ENCODE results near the gene ARSG.

Gene ARSG

DNA sequence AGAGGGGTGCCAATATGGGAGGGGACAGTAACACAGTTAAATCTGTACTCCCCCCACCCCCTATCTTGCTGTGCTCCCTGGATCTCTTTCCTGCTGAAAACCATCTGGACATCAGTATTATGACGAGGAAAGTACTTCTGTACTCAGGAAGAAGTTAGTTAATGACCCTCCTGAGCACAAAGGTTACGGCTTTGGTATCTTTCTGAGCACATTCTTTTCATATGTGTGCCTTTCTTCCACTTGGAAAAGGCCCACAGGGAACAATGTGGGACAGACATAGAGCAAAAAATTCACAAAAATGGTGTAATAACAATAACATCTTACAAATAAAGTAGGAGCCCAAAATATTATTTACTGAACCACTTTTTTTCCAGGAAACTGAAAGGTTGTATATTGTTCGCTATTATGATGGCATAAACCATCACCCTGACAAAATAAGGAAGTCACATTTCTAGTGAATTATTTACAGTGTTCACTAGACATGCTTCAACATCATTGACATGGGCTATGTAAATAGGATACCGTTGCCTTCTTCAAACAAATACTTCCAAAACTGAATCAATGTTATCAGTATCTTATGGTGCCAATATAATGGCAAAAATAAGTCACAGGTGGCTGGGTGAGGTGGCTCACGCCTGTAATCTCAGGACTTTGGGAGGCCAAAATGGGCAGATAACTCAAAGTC is 160.5 kb downstream of the ARSG start:
- DNase-seq (ENCODE audit: low read depth) = no peak

DNA sequence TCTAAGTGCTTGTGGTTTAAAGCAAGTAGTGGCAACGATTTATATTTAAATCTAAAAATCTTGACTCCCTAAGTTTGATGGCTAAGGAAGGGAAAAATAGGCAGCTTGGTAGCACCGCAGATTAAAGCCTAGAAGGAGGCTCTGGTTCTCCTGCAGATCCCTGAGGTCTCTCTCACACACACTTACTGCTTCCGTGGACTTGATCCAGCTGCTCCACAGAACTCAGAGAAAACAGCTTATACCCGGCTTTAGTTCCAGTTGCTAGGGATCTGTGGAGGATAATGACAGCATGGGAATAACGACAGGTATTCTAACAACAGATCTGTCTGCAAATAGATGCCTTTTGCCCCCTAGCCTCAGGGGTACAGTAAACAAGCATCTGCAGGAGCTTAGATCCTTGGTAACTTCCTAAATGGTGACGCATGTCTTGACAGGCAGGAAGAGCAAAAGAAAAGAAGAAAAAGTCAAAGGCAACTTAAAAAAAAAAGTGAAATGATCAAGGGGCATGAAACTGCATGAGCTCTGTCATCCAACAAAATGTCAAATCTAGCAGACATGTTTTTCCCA is 161.5 kb downstream of the ARSG start:
- no peak for DNase-seq (ENCODE audit: low read depth)

DNA sequence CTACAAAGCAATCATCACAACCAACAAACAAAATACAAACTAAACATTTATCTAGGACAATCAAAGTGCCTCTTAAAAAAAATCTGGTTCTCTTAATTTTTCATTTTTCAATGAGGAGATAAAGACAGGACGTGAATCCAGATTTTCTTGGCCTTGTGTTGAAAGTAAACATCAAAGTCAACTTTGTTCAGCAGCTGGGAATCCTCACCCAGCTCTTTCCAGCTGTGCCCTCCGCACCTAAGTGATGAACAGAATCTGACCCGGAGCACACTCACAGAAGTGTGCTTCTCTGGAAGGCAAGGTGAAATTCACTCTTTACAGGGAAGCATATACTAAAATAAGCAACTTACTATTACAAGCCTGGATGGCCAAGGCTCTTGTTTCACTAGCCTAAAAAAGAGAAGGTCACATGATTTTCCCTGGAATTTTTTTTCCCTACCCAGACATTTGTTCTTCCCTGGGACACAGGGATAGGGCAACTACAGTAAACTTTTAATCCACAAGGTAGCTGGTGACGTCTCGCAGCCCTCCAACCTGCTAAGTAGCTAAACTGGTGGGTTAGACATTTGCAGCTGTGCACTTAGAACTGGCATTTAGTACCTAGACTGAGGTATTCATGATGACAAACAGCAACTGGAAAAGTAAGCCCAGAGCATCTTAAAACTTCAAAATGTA is 162.8 kb downstream of the ARSG start:
- no peak for DNase-seq (ENCODE audit: low read depth)

- no peak for DNase-seq (ENCODE audit: low read depth)
Observed at GRCh38 chr17:68455901-68456338, 164.6 kb downstream of the ARSG start.

GRCh38 chr17:68456339-68457167 is 165.3 kb downstream of the ARSG start:
- DNase-seq (ENCODE audit: low read depth) = no peak

GRCh38 chr17:68457168-68457538 is 165.9 kb downstream of the ARSG start, which contains the start of gene WIPI1:
Gene WIPI1, minus strand, starts transcription at chr17:68457496. Its CDS starts 75 bp downstream, at chr17:68457421.
- DNase-seq (ENCODE audit: low read depth) = no peak

DNA sequence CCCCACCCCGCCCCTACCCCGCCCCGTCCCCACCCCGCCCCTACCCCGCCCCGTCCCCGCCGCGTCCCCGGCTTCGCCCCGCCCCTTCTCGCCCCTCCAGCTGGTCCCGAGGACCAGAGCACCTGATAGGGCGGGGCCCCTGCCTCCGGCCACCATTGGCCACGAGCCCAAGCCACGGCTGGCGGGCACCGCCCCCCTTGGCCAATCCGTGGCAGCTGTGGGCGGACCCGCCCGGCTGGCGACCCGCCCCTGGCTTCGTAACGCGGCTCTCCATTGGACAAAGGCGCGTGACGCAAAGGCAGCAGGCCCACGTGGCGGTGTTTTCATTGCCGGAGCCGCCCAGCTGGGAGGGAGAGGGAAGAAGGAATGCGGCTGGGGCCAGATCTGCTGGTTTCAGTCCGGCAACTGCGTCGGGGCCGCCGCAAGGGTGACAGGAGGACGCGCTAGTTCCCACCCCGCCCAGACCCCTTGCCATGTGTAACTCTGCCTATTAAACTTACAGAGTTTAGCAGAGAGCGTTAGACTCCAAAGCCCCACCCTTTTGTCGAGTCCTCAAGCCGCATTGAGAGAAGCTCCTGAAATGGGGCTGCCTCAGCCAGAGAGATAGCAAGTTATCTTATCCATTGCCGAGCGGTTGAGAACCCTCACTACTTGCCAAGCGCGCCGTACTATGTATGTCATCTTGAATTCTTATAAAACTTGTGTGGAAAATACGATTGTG is 166.4 kb downstream of the ARSG start:
- peak; percentile 96 for DNase-seq (ENCODE audit: low read depth)

- DNase-seq (ENCODE audit: low read depth) = no peak
Observed at GRCh38 chr17:68458260-68459036, 167.2 kb downstream of the ARSG start.

GRCh38 chr17:68459037-68459639 is 167.8 kb downstream of the ARSG start:
- no peak for DNase-seq (ENCODE audit: low read depth)

GRCh38 chr17:68460146-68460545 is 168.9 kb downstream of the ARSG start:
- no peak for DNase-seq (ENCODE audit: low read depth)

DNA sequence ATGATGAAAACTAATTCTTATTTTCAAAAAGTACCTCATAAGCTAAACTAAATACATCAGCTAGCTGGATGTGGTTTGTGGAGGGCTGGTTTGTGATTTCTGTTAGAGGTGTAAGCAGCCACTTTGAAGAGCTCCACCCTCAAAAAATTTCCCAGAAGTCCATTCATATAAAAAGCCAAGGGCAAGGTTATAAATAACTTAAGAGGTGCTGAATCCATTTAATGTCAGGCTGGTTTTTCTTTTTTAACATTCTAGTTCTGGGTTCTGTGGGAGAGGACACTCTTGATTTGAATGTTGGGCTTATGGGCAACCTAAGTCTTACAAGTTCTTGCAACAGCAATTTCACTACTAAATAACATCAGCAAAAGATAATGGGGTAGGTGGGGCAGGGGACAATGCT is 169.4 kb downstream of the ARSG start:
- DNase-seq (ENCODE audit: low read depth) = no peak

GRCh38 chr17:68461122-68461539 is 169.8 kb downstream of the ARSG start:
- no peak for DNase-seq (ENCODE audit: low read depth)

- DNase-seq (ENCODE audit: low read depth) = no peak
Observed at GRCh38 chr17:68461589-68461988, 170.3 kb downstream of the ARSG start.

DNA sequence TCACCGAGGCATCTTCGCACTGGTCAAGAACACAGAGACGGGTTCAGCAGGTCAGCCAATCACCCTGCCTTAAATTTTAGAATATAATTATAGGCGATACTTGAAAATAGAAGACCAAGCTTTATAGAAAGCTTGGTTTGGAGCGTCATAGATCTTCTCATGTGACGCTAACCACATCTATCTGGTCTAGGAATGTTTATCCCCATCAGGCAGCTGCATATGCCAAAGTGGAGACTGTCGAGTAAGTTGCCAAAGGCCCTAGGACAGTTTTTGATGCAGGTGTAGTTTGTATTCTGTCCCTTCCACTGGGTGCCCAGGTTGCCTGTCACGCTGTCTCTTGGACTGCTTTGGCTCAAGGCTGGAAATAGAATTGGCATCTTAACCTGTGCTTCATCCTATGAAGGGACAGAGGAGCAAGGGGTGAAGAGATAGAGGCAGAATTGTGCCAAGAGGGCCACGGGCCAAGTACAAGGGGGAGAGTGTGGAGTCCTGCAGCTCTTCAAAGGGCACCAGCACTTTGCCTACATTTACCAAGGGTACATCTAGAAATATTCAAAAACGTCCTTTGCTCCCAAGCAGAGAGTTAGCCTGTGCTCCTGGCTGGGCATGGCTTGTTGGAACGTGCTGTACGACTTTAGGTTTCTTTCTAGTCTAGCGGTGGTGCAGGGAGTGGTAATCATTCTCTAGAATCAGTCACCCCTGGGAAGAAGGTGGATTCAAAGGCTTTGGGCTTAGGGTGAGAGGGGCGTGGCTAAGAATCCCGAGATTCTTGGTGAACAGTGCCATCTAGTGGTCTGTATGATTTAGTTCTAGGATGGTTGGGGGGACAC is 171.3 kb downstream of the ARSG start:
- DNase-seq (ENCODE audit: low read depth) = peak; percentile 63

DNA sequence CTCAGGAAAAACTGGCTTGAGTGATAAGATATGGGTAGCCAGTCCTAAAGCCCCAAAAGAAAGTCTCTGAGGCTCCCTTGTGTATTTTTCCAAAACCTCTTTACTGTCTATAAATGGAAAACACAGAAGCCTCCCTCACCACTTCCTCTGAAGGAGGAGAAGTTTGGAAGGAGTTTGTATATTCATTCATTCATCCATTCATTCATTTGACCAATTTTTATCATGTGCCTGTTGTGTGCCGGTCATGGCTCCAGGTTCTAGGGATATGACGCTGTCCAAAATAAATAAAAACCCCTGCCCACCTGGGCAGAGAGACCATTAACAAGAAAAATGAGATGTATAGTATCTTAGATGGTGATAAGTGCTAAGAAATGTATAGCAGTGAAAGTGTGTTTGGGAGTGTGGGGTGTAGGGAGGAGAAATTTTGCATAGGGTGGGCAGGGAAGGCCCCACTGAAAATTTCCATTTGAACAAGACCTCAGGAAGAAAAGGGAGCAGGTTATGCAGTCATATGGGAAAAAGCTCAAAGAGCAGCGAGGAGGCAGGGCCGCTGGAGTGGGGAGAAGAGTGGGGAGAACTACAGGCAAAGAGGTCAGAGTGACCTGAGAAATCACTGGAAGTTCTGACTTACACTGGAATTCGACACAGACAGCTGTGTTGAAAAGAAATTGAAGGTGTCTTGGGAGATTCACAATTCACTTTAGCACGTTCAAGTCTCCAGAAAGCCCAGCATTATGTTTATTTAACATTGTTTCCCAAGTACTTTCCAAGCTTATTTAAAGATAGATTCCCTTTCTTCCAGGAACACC is 172.1 kb downstream of the ARSG start:
- DNase-seq (ENCODE audit: low read depth) = no peak

- DNase-seq (ENCODE audit: low read depth) = no peak
Observed at GRCh38 chr17:68468334-68468733, 177.0 kb downstream of the ARSG start.

GRCh38 chr17:68468788-68469187 is 177.5 kb downstream of the ARSG start:
- no peak for DNase-seq (ENCODE audit: low read depth)

Measured in stimulated activated CD4-positive, alpha-beta T cell treated with anti-CD3 and anti-CD28 coated beads, Interleukin-2, amount 100 ng/mL, for 4 hours (primary cell).